AG04450 (cell line): Measurements from ENCODE around the gene GNB4. TPM values are rescaled to one million over a fixed set of nuclear protein-coding genes. Genes with fewer than 3 reads are reported as not detected.

Experiments used
- CTCF ChIA-PET: fragments of 300-600, 350-600 bp; formaldehyde crosslinking; extraction: SDS; loops from one replicate; lab custom pipeline; 2022; ENCODE audit warnings: antibody characterized with exemption, inconsistent platforms; lab: Charles Lee
- POLR2A ChIA-PET: fragments of 350-600 bp; formaldehyde crosslinking; extraction: SDS; loops from one replicate; lab custom pipeline; 2021; ENCODE audit warnings: antibody characterized with exemption, inconsistent platforms; lab: Yijun Ruan, JAX
- DNase-seq: peaks from one replicate; pipeline ENCODE4 v3.0.0-alpha.2; 2011; ENCODE audit warnings: low read depth, low spot score
- H3K27ac ChIP-seq: one replicate; pipeline ENCODE4 v1.5.1; 2012; ENCODE audit warnings: low read depth, low read length, control low read depth
- H3K27me3 ChIP-seq: one replicate; pipeline ENCODE4 v1.6.0; 2012; ENCODE audit warnings: low read length; ENCODE audit not compliant: control insufficient read depth, insufficient read depth
- H3K4me3 ChIP-seq: 2 replicates; pipeline ENCODE4 v1.5.1; 2011; ENCODE audit warnings: mild to moderate bottlenecking, low read depth, low read length, control low read depth
- H3K9me3 ChIP-seq: 2 replicates; pipeline ENCODE4 v1.5.1; 2012; ENCODE audit warnings: low read length; ENCODE audit not compliant: control insufficient read depth, insufficient read depth
- polyA plus RNA-seq: library from polyadenylated mRNA; depleted of rRNA; stranded (reverse); fragments of >200 nt; gene quantifications from 2 replicates; pipeline ENCODE4 v1.2.3, GENCODE V29; 2011
- TF ChIP-seq, protein P1 (sequence below): IDR thresholded peaks from 2 replicates; pipeline ENCODE4 v1.5.1; 2011; ENCODE audit warnings: low read depth, low read length, control low read depth, inconsistent platforms

The GNB4 gene
- polyA plus RNA-seq, 1 experiment: 88.5 TPM

GRCh38 chr3:179410331-179410730 lies 40.9 kb downstream of the GNB4 start:
- DNase-seq: no peak
- CTCF ChIA-PET: interaction anchor here (2.4 kb wide), 1 partner anchor 152 kb away, joined by 6 read pairs; the partner anchor contains the start of gene ACTL6A
- Histone ChIP-seq H3K27ac (no peak overlapping the region), H3K27me3 (no peaks in the 10 kb centered on the region), H3K9me3 (no peaks in the 10 kb centered on the region), H3K4me3 (no peak overlapping the region)
- TF ChIP-seq, protein P1, sequence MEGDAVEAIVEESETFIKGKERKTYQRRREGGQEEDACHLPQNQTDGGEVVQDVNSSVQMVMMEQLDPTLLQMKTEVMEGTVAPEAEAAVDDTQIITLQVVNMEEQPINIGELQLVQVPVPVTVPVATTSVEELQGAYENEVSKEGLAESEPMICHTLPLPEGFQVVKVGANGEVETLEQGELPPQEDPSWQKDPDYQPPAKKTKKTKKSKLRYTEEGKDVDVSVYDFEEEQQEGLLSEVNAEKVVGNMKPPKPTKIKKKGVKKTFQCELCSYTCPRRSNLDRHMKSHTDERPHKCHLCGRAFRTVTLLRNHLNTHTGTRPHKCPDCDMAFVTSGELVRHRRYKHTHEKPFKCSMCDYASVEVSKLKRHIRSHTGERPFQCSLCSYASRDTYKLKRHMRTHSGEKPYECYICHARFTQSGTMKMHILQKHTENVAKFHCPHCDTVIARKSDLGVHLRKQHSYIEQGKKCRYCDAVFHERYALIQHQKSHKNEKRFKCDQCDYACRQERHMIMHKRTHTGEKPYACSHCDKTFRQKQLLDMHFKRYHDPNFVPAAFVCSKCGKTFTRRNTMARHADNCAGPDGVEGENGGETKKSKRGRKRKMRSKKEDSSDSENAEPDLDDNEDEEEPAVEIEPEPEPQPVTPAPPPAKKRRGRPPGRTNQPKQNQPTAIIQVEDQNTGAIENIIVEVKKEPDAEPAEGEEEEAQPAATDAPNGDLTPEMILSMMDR: 0 out of 2 replicates have a peak, but pooled peaks have one; percentile 6
- POLR2A ChIA-PET: no interaction called here

DNA sequence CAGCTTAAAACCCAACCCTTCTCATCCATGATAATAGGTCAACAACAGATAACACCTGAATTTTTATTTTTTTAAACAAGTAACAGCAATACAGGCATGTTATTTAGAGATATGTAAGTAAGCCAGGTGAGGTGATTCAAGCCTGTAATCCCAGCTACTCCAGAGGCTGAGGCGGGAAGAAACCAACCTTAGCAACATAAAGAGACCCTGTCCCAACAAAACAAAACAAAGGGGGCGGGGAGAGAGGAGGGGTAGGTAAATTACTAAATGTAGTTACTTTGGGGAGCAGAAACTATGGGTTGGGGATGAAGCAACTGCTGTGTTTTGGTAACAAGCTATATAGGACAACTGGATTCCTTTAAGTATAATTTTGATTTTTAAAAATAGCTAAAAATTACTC lies 47.0 kb downstream of the GNB4 start:
- ChIA-PET CTCF (no interaction called here), POLR2A (no interaction called here)
- no peak for DNase-seq
- Histone ChIP-seq H3K27me3 (no peaks in the 10 kb centered on the region), H3K27ac (no peak overlapping the region), H3K9me3 (no peaks in the 10 kb centered on the region), H3K4me3 (no peak overlapping the region)
- TF ChIP-seq, protein P1: no peak

GRCh38 chr3:179402963-179403362 lies 48.3 kb downstream of the GNB4 start:
- no peaks in the 10 kb centered on the region for H3K9me3 ChIP-seq
- ChIA-PET POLR2A (no interaction called here), CTCF (interaction anchor here (1.3 kb wide), 1 partner anchor 156 kb away, joined by 5 read pairs; no protein-coding TSS in a partner anchor)
- H3K27ac ChIP-seq: no peak overlapping the region
- no peak overlapping the region for H3K4me3 ChIP-seq
- TF ChIP-seq, protein P1: no peak
- DNase-seq: no peak
- no peaks in the 10 kb centered on the region for H3K27me3 ChIP-seq

DNA sequence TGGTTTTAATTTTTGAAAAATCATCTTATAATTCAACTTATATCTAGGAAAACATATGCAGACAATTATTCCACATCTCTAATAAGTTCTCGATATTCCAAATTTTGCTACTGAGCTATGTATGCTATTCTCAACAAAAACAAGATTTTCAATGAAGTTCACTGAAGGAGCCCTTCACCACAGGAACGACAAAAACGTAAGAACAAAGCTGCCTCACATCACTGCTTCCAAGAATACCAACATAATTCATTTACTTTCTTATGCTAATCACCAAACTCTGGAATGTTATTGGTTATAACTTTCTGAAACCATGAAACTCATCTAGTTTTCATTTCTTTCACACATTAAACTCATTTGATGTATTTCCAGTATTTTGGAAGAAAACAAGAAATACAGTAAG lies 49.7 kb downstream of the GNB4 start:
- DNase-seq: no peak
- no peak overlapping the region for H3K4me3 ChIP-seq
- TF ChIP-seq, protein P1: no peak
- H3K27ac ChIP-seq: no peak overlapping the region
- POLR2A ChIA-PET: no interaction called here
- CTCF ChIA-PET: interaction anchor here (1.4 kb wide), 1 partner anchor 157 kb away, joined by 4 read pairs; no protein-coding TSS in a partner anchor
- no peaks in the 10 kb centered on the region for H3K27me3 ChIP-seq
- H3K9me3 ChIP-seq: no peaks in the 10 kb centered on the region

GRCh38 chr3:179398574-179399231 lies 52.6 kb downstream of the GNB4 start:
- H3K27me3 ChIP-seq: no peaks in the 10 kb centered on the region
- H3K4me3 ChIP-seq: no peak overlapping the region
- peak overlapping the region; percentile 60 for H3K27ac ChIP-seq
- H3K9me3 ChIP-seq: no peaks in the 10 kb centered on the region
- TF ChIP-seq, protein P1: no peak
- DNase-seq: no peak
- ChIA-PET CTCF (interaction anchor here (1.0 kb wide), 1 partner anchor 164 kb away, joined by 3 read pairs; the partner anchor contains the start of gene ACTL6A), POLR2A (no interaction called here)
